ENCODE data around the gene FLCN.

FLCN gene

GRCh38 chr17:17183744-17184143 is 53.2 kb downstream of the FLCN start:
- no peak for DNase-seq

- no peak for DNase-seq
Observed at GRCh38 chr17:17182598-17183136, 54.3 kb downstream of the FLCN start.

DNA sequence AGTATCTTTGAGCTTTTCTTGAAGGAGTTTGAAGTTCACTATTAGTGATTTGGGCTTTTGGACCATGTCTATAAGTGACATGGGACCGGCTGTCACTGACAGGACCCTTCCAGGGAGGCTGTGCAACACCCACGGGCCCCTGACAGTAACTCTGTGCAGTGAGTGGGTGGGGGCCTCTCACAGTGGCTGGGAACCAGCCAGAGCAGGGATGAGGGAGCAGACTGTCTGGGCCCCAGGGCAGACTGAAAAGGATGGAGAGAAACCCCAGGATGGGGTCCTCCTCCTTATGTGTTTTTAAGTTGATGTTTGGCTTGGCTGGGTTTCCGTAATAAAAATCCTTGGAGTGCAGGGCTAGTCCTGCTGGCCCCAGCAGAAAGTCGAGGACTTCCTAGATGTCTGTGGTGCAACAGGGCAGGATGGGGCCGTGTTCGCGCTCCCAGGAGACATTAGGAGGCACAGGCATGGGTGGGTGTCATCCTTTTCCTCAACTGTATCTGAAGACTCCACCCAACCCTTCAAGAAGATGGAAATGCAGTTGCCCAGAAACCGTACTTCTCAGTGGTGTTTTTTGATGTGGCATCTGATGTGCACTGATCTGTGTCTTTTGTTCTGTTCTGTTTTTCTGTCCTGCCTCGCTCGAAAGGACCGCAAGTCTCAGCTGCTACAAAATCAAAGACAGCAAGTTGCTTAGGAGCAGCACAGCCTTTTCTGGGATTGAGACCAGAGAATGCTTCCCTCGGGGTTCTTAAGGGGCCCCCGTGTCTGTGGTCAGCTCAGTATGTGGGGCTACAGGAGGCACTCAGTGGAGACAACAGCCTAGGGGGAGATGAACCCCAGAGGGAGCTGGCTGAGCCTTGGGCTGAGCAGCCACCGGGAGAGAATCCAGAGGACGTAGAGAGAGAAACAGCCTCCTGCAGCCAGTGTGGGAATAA is 55.0 kb downstream of the FLCN start:
- DNase-seq = no peak

GRCh38 chr17:17180741-17181525 is 56.0 kb downstream of the FLCN start:
- no peak for DNase-seq

- peak; percentile 29 for DNase-seq
Observed at GRCh38 chr17:17180141-17180603, 56.8 kb downstream of the FLCN start.

DNA sequence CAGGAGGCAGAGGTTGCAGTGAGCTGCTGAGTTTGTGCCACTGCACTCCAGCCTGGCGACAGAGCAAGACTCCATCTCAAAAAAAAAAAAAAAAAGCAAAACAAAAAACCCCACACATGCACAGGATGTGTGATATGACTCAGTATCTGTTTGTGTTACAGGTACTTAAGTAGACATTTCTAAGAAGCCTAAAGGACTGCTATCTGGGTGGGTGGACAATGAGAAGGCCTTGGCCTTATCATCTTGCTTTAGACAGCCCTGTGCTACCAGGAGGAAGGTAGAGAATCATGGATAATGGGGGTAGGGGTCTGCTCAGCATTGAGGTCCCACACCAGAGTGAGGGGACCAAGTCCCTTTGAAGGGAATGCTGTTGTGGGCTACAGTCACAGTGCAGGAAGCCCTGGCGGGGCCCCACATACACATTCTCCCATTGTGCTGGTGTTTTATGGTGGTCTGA is 57.6 kb downstream of the FLCN start:
- peak; percentile 40 for DNase-seq

DNA sequence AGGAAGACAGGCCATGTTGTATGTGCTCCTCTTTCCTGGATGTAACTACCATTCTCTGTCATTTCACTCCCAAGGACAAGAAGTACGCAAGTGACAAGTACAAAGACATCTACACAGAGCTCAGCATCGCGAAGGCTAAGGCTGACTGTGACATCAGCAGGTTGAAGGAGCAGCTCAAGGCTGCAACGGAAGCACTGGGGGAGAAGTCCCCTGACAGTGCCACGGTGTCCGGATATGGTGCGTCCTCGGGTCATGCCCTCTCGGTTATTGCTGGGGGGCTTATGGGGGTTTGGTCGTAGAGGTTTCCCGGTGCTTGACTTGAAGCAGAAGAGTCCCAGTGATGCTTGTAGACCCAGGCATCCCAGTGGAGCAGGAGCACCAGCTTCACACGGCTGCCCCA is 59.8 kb downstream of the FLCN start:
- DNase-seq = no peak

DNA sequence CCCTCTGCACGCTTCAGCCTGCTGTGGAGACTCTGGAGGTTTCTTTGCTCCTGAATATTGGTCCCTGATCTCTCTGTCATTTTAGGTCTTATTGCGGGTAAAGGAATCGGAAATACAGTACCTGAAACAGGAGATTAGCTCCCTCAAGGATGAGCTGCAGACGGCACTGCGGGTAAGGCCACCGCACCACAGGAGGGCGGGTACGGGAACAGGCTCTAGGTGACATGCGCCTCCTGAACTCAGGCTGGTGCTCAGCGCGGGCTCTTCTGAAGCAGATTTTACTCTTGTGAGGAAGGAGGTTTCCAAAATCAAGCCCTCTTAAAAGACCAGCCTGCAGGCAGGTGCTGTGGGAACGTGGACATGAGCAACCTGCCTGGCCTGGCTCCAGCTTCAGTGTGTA is 60.6 kb downstream of the FLCN start:
- no peak for DNase-seq

DNA sequence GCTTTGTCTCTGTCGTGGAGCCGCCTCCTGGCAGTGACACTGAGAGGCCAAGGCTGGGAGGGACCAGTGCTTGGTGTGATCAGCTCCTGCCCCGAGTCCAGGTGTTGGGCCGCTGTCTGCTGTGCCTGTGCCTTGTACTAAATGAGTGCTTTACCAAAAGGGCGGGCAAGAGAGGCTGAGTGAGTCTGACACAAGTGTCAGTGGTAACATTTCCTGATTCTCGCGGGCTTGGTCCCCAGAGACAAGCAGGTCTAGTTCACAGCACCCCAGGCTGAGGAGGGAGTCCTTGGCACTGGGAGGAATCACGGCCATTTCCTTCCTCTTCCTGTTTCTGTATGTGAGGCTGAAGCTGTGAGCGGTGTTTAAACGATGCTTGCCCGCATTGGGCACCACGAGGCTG is 61.1 kb downstream of the FLCN start:
- no peak for DNase-seq

DNA sequence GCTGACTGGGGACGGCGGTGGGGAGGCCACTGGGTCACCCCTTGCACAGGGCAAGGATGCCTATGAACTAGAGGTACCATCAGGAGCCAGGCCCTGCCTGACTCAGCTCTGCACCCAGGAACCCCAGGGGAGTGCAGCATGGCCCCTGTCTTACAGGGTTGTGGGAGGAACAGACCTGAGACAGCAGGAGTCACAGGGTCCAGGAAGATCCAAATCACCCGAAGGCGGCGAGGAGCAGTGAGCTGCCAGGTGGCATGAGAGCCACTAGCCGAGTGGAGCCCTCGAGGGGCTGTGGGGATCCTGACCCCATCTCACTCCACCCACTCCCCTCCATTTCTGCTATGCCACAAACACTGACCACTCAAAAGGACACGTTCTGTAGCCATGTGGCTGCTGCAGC is 61.6 kb downstream of the FLCN start:
- DNase-seq = no peak

GRCh38 chr17:17173921-17174320 is 63.0 kb downstream of the FLCN start:
- DNase-seq = no peak

DNA sequence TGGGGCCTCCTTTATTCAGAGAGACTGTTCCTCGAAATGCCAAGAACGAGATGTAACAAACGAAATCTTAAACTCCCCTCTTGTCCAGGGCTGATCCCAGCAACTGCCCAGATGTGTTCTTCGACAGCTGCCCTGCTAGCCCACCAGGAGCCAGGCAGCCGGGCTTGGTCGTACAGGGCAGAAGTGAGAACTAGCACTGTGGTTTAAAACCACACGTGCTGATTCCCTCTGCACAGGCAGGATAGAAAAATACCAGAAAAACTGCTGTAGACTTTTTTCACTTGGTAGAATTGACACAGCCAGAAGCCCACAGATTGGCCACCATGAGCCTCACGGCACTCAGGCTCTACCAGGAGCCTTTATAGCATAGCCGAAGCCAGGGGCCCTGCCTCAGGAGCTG is 64.0 kb downstream of the FLCN start:
- no peak for DNase-seq

GRCh38 chr17:17172001-17172939 is 64.7 kb downstream of the FLCN start:
- no peak for DNase-seq

- no peak for DNase-seq
Observed at GRCh38 chr17:17171186-17171585, 65.8 kb downstream of the FLCN start.

GRCh38 chr17:17170346-17170985 is 66.5 kb downstream of the FLCN start:
- DNase-seq = no peak

DNA sequence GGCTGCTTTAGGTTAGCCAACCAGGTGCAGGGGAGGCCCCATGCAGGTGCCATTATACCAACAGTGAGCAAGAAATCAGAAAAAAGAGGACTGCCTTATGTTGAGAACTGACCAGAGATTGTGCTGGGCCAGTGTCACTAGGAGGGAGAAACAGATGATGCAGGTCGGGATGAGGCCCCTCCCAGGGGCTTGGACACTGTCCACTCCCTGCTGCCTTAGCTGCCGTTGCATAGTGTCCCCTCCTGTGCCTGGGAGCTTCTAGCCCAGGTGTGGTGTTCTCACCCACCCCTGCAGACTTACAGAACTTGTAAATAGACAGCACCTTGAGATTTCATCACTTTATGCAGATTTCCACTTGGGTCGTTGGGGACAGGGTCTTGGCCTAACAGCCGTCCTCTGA is 67.6 kb downstream of the FLCN start:
- DNase-seq = no peak

- DNase-seq = no peak
Observed at GRCh38 chr17:17168401-17168800, 68.6 kb downstream of the FLCN start.

DNA sequence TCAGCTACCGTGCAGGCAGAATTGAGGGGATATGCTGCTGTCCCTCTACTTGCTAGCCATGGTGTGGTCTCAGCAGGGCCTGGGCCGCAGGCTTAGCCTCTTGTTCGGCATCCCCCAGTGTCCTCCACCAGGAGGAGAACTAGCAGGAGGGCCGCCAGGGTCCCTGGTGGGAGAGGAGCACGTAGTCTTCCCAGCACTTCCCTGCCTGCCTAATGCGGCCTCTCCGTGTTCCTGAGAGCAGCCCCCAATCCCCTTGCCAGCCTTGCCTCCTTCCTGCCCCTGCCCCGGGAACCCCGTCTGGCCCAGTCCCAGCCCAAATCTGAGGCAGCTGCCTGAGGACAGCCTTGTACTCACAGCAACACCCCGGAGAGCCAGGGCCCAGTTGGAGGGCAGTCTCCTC is 69.0 kb downstream of the FLCN start:
- DNase-seq = no peak

DNA sequence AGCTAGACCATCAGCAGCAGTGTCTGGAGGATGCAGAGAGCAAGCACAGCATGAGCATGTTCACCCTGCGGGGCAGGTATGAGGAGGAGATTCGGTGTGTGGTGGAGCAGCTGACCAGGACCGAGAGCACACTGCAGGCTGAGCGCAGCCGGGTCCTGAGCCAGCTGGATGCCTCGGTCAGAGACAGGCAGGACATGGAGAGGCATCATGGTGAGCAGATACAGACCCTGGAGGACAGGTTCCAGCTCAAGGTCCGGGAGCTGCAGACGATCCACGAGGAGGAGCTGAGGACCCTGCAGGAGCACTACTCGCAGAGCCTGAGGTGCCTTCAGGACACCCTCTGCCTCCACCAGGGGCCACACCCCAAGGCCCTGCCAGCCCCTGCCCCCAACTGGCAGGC is 69.6 kb downstream of the FLCN start:
- DNase-seq = no peak

DNA sequence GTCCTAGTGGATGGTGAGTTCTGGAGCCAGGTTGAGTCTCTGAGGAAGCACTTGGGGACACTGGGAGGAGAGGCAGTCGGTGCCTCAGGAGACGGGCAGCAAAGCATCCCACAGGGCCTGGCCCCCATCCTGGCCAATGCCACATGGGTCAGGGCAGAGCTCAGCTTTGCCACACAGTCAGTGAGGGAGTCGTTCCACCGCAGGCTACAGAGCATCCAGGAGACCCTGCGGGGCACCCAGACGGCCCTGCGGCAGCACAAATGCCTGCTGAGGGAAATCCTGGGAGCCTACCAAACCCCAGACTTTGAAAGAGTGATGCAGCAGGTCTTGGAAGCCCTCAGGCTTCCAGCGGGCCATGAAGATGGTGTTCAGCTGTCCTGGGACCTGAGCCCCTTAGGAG is 70.5 kb downstream of the FLCN start:
- DNase-seq = no peak

DNA sequence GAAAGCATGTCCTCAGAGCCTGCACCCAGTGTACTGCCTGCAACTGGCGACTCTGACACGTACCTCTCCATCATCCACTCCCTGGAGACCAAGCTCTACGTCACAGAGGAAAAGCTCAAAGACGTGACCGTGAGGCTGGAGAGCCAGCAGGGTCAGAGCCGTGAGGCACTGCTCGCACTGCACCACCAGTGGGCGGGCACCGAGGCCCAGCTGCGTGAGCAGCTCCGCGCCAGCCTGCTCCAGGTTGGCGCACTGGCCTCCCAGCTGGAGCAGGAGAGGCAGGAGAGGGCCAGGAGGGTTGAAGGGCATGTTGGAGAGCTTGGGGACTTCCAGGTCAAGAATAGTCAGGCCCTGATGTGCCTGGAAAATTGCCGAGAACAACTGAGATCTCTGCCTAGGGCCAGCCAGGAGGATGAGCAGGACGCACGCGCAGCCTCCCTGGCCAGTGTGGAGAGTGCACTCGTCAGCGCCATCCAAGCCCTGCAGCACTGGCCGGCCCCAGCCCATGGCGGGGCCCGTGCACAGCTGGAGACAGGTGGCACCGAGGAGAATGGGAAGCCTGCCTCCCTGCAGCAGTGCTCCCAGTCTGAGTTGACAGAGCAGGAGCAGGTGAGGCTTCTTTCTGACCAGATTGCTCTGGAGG is 71.2 kb downstream of the FLCN start:
- DNase-seq = no peak

Measured in activated effector memory CD4-positive, alpha-beta T cell treated with Interleukin-2 at 50 U/mL for 16 hours (primary cell).